GM12878 (cell line): ENCODE results near the gene PURA. TPM values are rescaled to one million over a fixed set of nuclear protein-coding genes. Genes with fewer than 3 reads are reported as not detected.

ENCODE experiments used
- ATAC-seq: fragments of 200-7000 bp; cut with Tn5 transposase; 3 replicates; pipeline ENCODE4 v1.9.1; 2020; ENCODE audit warnings: mild to moderate bottlenecking, moderate library complexity
- BruUV-seq: library from RNA; stranded (reverse); fragments of 400-500 nt; replicated peaks from 2 replicates; lab custom pipeline; 2021; lab: Mats Ljungman, UMichigan
- CTCF ChIA-PET: fragments of 300-600 bp; sonication (Branson Sonifier 250); formaldehyde crosslinking; extraction: SDS; loops from one replicate; lab custom pipeline; 2021; ENCODE audit warnings: inconsistent platforms; lab: Yijun Ruan, JAX
- POLR2A ChIA-PET: fragments of 350-600 bp; formaldehyde crosslinking; extraction: SDS; loops from one replicate; lab custom pipeline; 2021; ENCODE audit warnings: inconsistent platforms; lab: Charles Lee
- RAD21 ChIA-PET: fragments of 300-600 bp; sonication (Branson Sonifier 250); formaldehyde crosslinking; loops from one replicate; lab custom pipeline; 2023; ENCODE audit warnings: antibody characterized with exemption; ENCODE audit not compliant: unreplicated experiment; lab: Charles Lee
- SMC1A ChIA-PET: fragments of 300-600 bp; sonication (Branson Sonifier 250); formaldehyde crosslinking; loops from one replicate; lab custom pipeline; 2023; ENCODE audit not compliant: unreplicated experiment, uncharacterized antibody; lab: Charles Lee
- DNase-seq: peaks from one replicate; pipeline ENCODE4 v3.0.0-alpha.2; 2011; ENCODE audit warnings: low read depth, low spot score
- FAIRE-seq: peaks from 3 replicates; lab custom pipeline; 2011; peaks lifted over from hg19 to GRCh38; lab: Jason Lieb, UNC
- H2AFZ ChIP-seq: 2 replicates; pipeline ENCODE4 v1.6.0; 2011; ENCODE audit warnings: low read depth, low read length, control low read depth; ENCODE audit not compliant: control insufficient read depth
- H3K27ac ChIP-seq: 2 replicates; pipeline ENCODE4 v1.5.1; 2011; ENCODE audit warnings: control low read depth; ENCODE audit not compliant: control insufficient read depth, insufficient read depth
- H3K27me3 ChIP-seq, 2 experiments: replicated peaks in 1 of 2; 2 replicates each; pipeline versions ENCODE4 v1.6.0 to v1.6.1; 2011; ENCODE audit warnings: low read length in 1 of 2; ENCODE audit not compliant: control insufficient read depth in 2 of 2, insufficient read depth in 2 of 2
- H3K36me3 ChIP-seq, 2 experiments: 2 replicates each; pipeline ENCODE4 v1.5.1; 2011; ENCODE audit warnings: low read length in 1 of 2; ENCODE audit not compliant: control insufficient read depth in 2 of 2, insufficient read depth in 2 of 2
- H3K4me1 ChIP-seq: 2 replicates; pipeline ENCODE4 v1.6.1; 2011; ENCODE audit warnings: mild to moderate bottlenecking, low read length, moderate library complexity, mixed read lengths; ENCODE audit not compliant: control insufficient read depth, insufficient read depth
- H3K4me2 ChIP-seq: 2 replicates; pipeline ENCODE4 v1.6.0; 2011; ENCODE audit warnings: control low read depth; ENCODE audit not compliant: control insufficient read depth, insufficient read depth
- H3K4me3 ChIP-seq: fragments of 200-600 bp; sonication (generic); 2 replicates; pipeline ENCODE4 v1.5.1; 2016
- H3K79me2 ChIP-seq: 2 replicates; pipeline ENCODE4 v1.6.0; 2011; ENCODE audit warnings: low read length; ENCODE audit not compliant: control insufficient read depth, insufficient read depth
- H3K9ac ChIP-seq: 2 replicates; pipeline ENCODE4 v1.8.0; 2011; ENCODE audit warnings: low read length, control low read depth, mixed read lengths; ENCODE audit not compliant: control insufficient read depth, insufficient read depth
- H3K9me3 ChIP-seq: replicated peaks from 3 replicates; pipeline ENCODE4 v1.5.1; 2011; ENCODE audit warnings: mild to moderate bottlenecking, low read length; ENCODE audit not compliant: control insufficient read depth, insufficient read depth
- H4K20me1 ChIP-seq: 2 replicates; pipeline ENCODE4 v1.6.0; 2011; ENCODE audit not compliant: control insufficient read depth, insufficient read depth
- ATF3 ChIP-seq: IDR thresholded peaks from 2 replicates; pipeline ENCODE4 v1.6.1; 2011; ENCODE audit warnings: low read depth, mild to moderate bottlenecking, low read length, moderate library complexity, borderline replicate concordance; ENCODE audit errors: extremely low read depth
- ATF7 ChIP-seq: fragments of 450-650 bp; IDR thresholded peaks from 2 replicates; pipeline ENCODE4 v1.6.1; 2016; ENCODE audit warnings: low read depth, mild to moderate bottlenecking
- REST ChIP-seq: IDR thresholded peaks from 2 replicates; pipeline ENCODE4 v1.6.1; 2012; ENCODE audit warnings: mild to moderate bottlenecking, low read depth, low read length
- TAF1 ChIP-seq: IDR thresholded peaks from 2 replicates; pipeline ENCODE4 v1.6.1; 2011; ENCODE audit warnings: mild to moderate bottlenecking, low read depth, low read length, borderline replicate concordance
- WGBS: methylation state at CpG from one replicate; pipeline ENCODE4 v1.1.6; 2016; ENCODE audit warnings: low lambda C conversion rate; ENCODE audit not compliant: insufficient replicate concordance, insufficient coverage; ENCODE audit errors: missing lambda C conversion rate; 5-methylcytosine and 5-hydroxymethylcytosine counted together
- in situ Hi-C: fragments of 300-500 bp; cut with MboI; formaldehyde crosslinking; loops from 9 replicates; pipeline ENCODE4 v1.14.3; 2018; ENCODE audit warnings: mixed read lengths
- intact Hi-C: fragments of 100-400 bp; cut with micrococcal nuclease; formaldehyde crosslinking; loops from one replicate; pipeline ENCODE4 v1.14.2; 2022; ENCODE audit not compliant: unreplicated experiment
- polyA plus RNA-seq, 11 experiments: library from polyadenylated mRNA; depleted of rRNA in 4 of 11; unstranded in 6 of 11; stranded (reverse) in 5 of 11; fragments of >200 nt; fragmentation: Nextera tagmentation in 4 of 11; fragmentation: Illumina TruSeq in 1 of 11; extraction: Ambion mirVana in 4 of 11; extraction: Trizol in 1 of 11; gene quantifications; 1 replicate in 1 of 11; 2 replicates in 10 of 11; pipeline versions ENCODE4 v1.2.1 to v1.2.3, GENCODE V29; 2011 to 2016; ENCODE audit warnings: inconsistent platforms in 2 of 11, missing spikeins in 2 of 11, low read depth in 1 of 11
- total RNA-seq, 4 experiments: library from RNA; depleted of rRNA in 3 of 4; stranded (reverse); fragments of >200 nt in 3 of 4; fragmentation: Illumina TruSeq in 1 of 4; extraction: Trizol in 1 of 4; gene quantifications; 2 replicates each; pipeline versions ENCODE4 v1.2.1 to v1.2.3, GENCODE V29; 2013 to 2021

The PURA gene
- total and polyA plus RNA-seq, 10 of the 15 experiments (the other 5 are each of a cell fraction or from before 2014, with no cell fraction given) = 3.3 to 11.8 (median 5.8) TPM

- H3K9me3 ChIP-seq = no peaks in the 10 kb centered on the region
- no peak overlapping the region for H3K4me3 ChIP-seq
- FAIRE-seq = no peak
- no peaks in the 10 kb centered on the region for H3K36me3 ChIP-seq
- H3K79me2 ChIP-seq = no peaks in the 10 kb centered on the region
- ChIA-PET RAD21 (interaction anchor here (1.1 to 8.2 kb wide), 7 partner anchors 9 to 79 kb away, joined by 4 to 64 read pairs (median 10); no protein-coding TSS in a partner anchor), POLR2A (interaction anchor here (1.4 to 1.5 kb wide), 2 partner anchors 18 to 39 kb away, joined by 4 read pairs; no protein-coding TSS in a partner anchor), SMC1A (interaction anchor here (0.8 to 5.7 kb wide), 17 partner anchors 9 to 289 kb away, joined by 3 to 66 read pairs (median 7); partner anchors contain the start of gene PURA), CTCF (interaction anchor here (0.7 to 8.6 kb wide), 16 partner anchors 9 to 289 kb away, joined by 3 to 353 read pairs (median 8); no protein-coding TSS in a partner anchor)
- in situ Hi-C loops (no loop called here), intact Hi-C loops (loop anchor here (10.0 kb wide), 1 partner anchor 291 kb away; no protein-coding TSS in a partner anchor)
- H3K4me2 ChIP-seq = no peak overlapping the region
- H3K4me1 ChIP-seq = no peaks in the 10 kb centered on the region
- no peak for ATAC-seq
- TF ChIP-seq ATF3 (no peak), ATF7 (peak; percentile 47; the same call in 1 of the 2 replicates)
- no TSS peak for BruUV-seq
- 96% methylated on average over 1 of the region's 1 CpG for WGBS
- DNase-seq = no peak
- no peak overlapping the region for H2AFZ ChIP-seq
- no peak overlapping the region for H3K9ac ChIP-seq
- H4K20me1 ChIP-seq = no peaks in the 10 kb centered on the region
- no peaks in the 10 kb centered on the region for H3K27me3 ChIP-seq
- H3K27ac ChIP-seq = no peak overlapping the region
Observed at GRCh38 chr5:140076142-140076541, 37.8 kb upstream of the PURA start.

GRCh38 chr5:140076788-140077187, 37.1 kb upstream of the PURA start:
- H3K4me3 ChIP-seq = no peak overlapping the region
- CTCF ChIA-PET = interaction anchor here (0.8 to 8.6 kb wide), 8 partner anchors 8 to 74 kb away, joined by 3 to 353 read pairs (median 10); no protein-coding TSS in a partner anchor
- POLR2A ChIA-PET = interaction anchor here (0.5 to 1.4 kb wide), 2 partner anchors 11 to 18 kb away, joined by 4 to 6 read pairs; no protein-coding TSS in a partner anchor
- no peaks in the 10 kb centered on the region for H3K36me3 ChIP-seq
- H3K27ac ChIP-seq = no peak overlapping the region
- in situ Hi-C loops = no loop called here
- H3K9ac ChIP-seq = no peak overlapping the region
- RAD21 ChIA-PET = interaction anchor here (0.9 to 8.2 kb wide), 5 partner anchors 18 to 79 kb away, joined by 3 to 64 read pairs (median 6); no protein-coding TSS in a partner anchor
- intact Hi-C loops = loop anchor here (10.0 kb wide), 1 partner anchor 292 kb away; no protein-coding TSS in a partner anchor
- FAIRE-seq (no peak), ATAC-seq (no peak), DNase-seq (no peak)
- H3K79me2 ChIP-seq = no peaks in the 10 kb centered on the region
- H4K20me1 ChIP-seq = no peaks in the 10 kb centered on the region
- no peaks in the 10 kb centered on the region for H3K4me1 ChIP-seq
- SMC1A ChIA-PET = interaction anchor here (0.6 to 5.7 kb wide), 17 partner anchors 9 to 290 kb away, joined by 3 to 66 read pairs (median 4); partner anchors contain the start of gene PURA
- TF ChIP-seq TAF1 (no peak), REST (peak; percentile 37; the same call in 1 of the 2 replicates)
- no peak overlapping the region for H3K4me2 ChIP-seq
- no TSS peak for BruUV-seq
- H2AFZ ChIP-seq = no peak overlapping the region
- WGBS = 0% methylated on average over 2 of the region's 2 CpGs
- H3K9me3 ChIP-seq = no peaks in the 10 kb centered on the region
- no peaks in the 10 kb centered on the region for H3K27me3 ChIP-seq
